Small intestine (tissue), 7 donors: ENCODE data around the gene CRHBP. TPM values are rescaled to one million over a fixed set of nuclear protein-coding genes. Genes with fewer than 3 reads are reported as not detected.

Experiments used
- DNase-seq, 2 donors: peaks; one replicate each; pipeline versions ENCODE4 v3.0.0 to v3.0.0-alpha.2; 2013
- FAIRE-seq: peaks from 2 replicates; lab custom pipeline; 2012; peaks lifted over from hg19 to GRCh38; lab: Jason Lieb, UNC
- H3K27ac ChIP-seq, 3 donors: one replicate each; pipeline ENCODE4 v1.5.1; 2013; ENCODE audit warnings: low read length in 2 of 3, mild to moderate bottlenecking in 2 of 3, control low read depth in 1 of 3, inconsistent platforms in 1 of 3, low read depth in 1 of 3, moderate library complexity in 1 of 3
- H3K27me3 ChIP-seq, 3 donors: one replicate each; pipeline ENCODE4 v1.6.1; 2013; ENCODE audit warnings: low read length in 3 of 3, inconsistent platforms in 1 of 3; ENCODE audit not compliant: control insufficient read depth in 3 of 3, insufficient read depth in 3 of 3
- H3K36me3 ChIP-seq, 3 donors: one replicate each; pipeline ENCODE4 v1.6.1; 2013; ENCODE audit warnings: low read length in 3 of 3, inconsistent platforms in 1 of 3, low read depth in 1 of 3, mild to moderate bottlenecking in 1 of 3, moderate library complexity in 1 of 3; ENCODE audit not compliant: control insufficient read depth in 3 of 3, insufficient read depth in 2 of 3
- H3K4me1 ChIP-seq, 3 donors: one replicate each; pipeline ENCODE4 v1.6.1; 2013; ENCODE audit warnings: low read length in 2 of 3, inconsistent platforms in 1 of 3, low read depth in 1 of 3, mild to moderate bottlenecking in 1 of 3, moderate library complexity in 1 of 3; ENCODE audit not compliant: control insufficient read depth in 3 of 3, insufficient read depth in 2 of 3
- H3K4me3 ChIP-seq, 3 donors: one replicate each; pipeline ENCODE4 v1.5.1; 2013; ENCODE audit warnings: low read length in 3 of 3, control low read depth in 1 of 3, inconsistent platforms in 1 of 3, low read depth in 1 of 3, mild to moderate bottlenecking in 1 of 3, moderate library complexity in 1 of 3
- H3K9me3 ChIP-seq, 2 donors: one replicate each; pipeline ENCODE4 v1.6.1; 2013; ENCODE audit warnings: low read depth in 1 of 2, low read length in 1 of 2; ENCODE audit not compliant: control insufficient read depth in 2 of 2, insufficient read depth in 1 of 2
- WGBS, 3 donors: extraction: QIAGEN DNeasy Blood & Tissue Kit; methylation state at CpG; one replicate each; pipeline ENCODE4 v1.1.7; 2013; 5-methylcytosine and 5-hydroxymethylcytosine counted together
- polyA plus RNA-seq, 4 donors: library from polyadenylated mRNA; stranded (reverse) in 3 of 4; unstranded in 1 of 4; fragments of 200-250 nt in 3 of 4; fragments of 120-200 nt in 1 of 4; gene quantifications; one replicate each; pipeline versions ENCODE4 v1.2.1 to v1.2.3, GENCODE V29; 2013
- donor health status: healthy with polysubstance abuse.
- donor health status: control.
- donor health status: control.
- donor health status: Bipolar disorder and iron deficiency.
- donor health status: healthy.

CRHBP gene
- polyA plus RNA-seq, 4 donors = 0.19 to 1.1 (median 0.78) TPM; not detected in 1

DNA sequence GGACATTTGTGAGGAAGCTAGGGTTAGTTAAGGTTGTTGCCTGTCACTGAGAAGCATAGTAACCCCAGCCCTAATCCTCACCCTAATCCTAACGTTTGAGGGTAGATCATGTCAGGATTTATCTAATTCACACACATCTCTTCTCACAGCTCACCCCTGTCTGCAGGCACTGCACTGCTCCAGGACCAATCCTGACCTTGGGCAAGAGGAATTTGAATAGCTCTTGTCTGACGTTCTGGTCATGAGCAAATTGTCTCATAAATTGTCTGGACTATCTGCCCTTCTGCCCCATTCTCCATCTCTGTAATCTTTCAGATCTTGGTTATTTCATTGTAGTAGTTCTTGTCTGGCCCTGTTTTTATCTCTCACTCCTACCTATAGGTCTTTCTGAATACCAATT lies 18.7 kb downstream of the CRHBP start:
- no peak overlapping the region for H3K4me3 ChIP-seq
- H3K36me3 ChIP-seq = no peaks in the 10 kb centered on the region
- H3K9me3 ChIP-seq = no peaks in the 10 kb centered on the region
- DNase-seq (peak in 1 of 2 donors; percentile 18), FAIRE-seq (no peak)
- H3K27me3 ChIP-seq = peaks cover 0 to 2% (median 0%) of the 10 kb centered on the region in 3 donors
- 13 to 34% (median 14%) methylated on average over 2 of the region's 2 CpGs for WGBS, 3 donors
- H3K4me1 ChIP-seq = no peaks in the 10 kb centered on the region
- no peak overlapping the region for H3K27ac ChIP-seq

- no peaks in the 10 kb centered on the region for H3K4me1 ChIP-seq
- FAIRE-seq = no peak
- WGBS, 3 donors = 33 to 62% (median 33%) methylated on average over 2 of the region's 2 CpGs
Measured at GRCh38 chr5:76972689-76973088, 19.8 kb downstream of the CRHBP start.

DNA sequence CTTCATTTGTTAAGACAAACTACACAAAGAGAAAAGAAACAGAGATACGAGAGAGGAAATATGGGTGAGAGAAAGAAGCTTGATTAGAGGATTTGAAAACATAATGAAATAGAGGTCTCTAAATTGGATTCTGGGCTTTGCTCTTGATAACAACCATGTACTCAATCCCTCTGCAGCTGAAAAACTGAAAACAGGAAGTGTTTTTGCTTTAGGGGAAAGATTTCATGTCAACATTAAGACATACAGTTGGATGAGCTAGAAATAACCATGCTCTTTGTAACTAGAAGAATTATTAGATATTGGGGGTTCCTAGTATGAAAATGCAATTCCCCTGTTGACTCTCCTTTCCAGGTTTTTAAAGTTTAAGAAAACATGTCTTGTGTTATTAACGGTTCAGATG lies 21.9 kb downstream of the CRHBP start:
- FAIRE-seq (no peak), DNase-seq (no peak)
- H3K27ac ChIP-seq = no peak overlapping the region

More at GRCh38 chr5:76972689-76973088, 19.8 kb downstream of the CRHBP start:
- peak; percentile 4 to 49 for DNase-seq
- peaks cover 0 to 2% (median 0%) of the 10 kb centered on the region in 3 donors for H3K27me3 ChIP-seq
- no peaks in the 10 kb centered on the region for H3K36me3 ChIP-seq
- H3K4me3 ChIP-seq = no peak overlapping the region
- no peaks in the 10 kb centered on the region for H3K9me3 ChIP-seq
- no peak overlapping the region for H3K27ac ChIP-seq

DNA sequence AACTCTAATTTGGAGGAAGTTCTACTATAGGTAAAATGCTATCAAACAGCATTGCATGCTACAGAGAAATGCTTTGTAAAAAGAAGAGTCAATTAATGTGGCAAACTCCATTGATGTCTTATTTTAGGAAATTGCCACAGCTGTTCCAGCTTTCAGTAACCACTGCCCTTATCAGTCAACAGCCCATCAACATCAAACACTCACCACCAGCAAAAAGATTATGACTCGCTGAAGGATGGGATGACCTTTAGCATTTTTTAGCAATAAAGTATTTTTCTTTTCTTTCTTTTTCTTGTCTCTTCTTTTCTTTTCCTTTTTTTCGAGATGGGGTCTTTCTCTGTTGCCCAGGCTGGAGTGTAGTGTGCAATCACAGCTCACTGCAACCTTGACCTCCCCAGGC lies 26.0 kb downstream of the CRHBP start:
- 39 to 68% (median 43%) methylated on average over 2 of the region's 2 CpGs for WGBS, 3 donors
- no peaks in the 10 kb centered on the region for H3K36me3 ChIP-seq

More for the DNA sequence above, 21.9 kb downstream of the CRHBP start:
- 71 to 82% (median 76%) methylated on average over 2 of the region's 2 CpGs for WGBS, 3 donors
- H3K27me3 ChIP-seq = no peaks in the 10 kb centered on the region
- no peak overlapping the region for H3K4me3 ChIP-seq
- H3K4me1 ChIP-seq = no peaks in the 10 kb centered on the region
- H3K36me3 ChIP-seq = no peaks in the 10 kb centered on the region
- H3K9me3 ChIP-seq = no peaks in the 10 kb centered on the region

DNA sequence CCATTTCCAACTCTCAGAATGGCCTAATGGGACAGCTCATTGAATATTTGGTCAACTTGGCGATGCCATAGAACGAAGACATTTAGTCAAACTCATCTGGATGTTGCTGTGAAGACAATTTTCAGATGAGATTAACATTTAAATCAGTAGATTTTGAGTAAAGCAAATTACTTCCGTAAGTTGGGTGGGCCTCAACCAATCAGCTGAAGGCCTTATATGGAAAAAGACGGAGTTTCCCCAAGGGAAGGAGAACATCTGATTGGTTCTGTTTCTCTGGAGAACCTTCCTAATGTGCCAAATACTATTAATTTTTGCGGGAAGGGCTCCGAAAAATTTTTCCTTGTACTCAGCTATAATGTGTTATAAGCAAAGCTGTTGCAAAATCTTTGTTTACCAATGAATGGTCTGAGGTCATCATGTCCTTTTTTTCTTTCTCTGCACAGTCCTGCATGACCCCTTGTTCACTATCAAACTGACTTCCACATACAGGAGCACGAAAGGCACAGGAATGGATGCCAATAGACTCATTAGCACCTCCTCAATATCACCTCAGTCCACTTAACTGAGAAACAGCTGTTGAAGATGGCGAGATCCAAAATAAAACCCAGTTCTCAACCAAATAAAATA lies 27.8 kb downstream of the CRHBP start:
- FAIRE-seq = no peak

More for the DNA sequence above, 26.0 kb downstream of the CRHBP start:
- no peak overlapping the region for H3K4me3 ChIP-seq
- H3K9me3 ChIP-seq = no peaks in the 10 kb centered on the region
- H3K4me1 ChIP-seq = no peaks in the 10 kb centered on the region
- no peak for DNase-seq
- FAIRE-seq = no peak
- H3K27me3 ChIP-seq = no peaks in the 10 kb centered on the region
- H3K27ac ChIP-seq = no peak overlapping the region

DNA sequence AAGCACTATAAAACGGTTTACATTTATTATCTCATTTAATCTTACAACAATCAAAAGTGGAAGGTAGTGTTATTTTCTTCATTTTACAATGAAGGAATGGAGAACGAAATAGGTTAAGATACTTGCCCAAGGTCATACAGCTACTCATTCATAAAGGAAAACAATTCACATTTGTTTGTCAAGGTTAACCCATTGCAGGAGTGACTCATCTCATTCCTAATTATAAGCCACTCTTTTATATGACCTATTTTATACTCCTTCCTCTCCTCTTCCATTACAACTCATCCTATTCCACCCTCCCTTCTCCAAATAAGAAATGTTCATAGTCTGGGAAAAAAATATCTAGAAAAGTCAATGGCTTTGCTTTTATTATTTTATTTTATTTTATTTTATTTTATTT lies 29.6 kb downstream of the CRHBP start:
- 43 to 68% (median 45%) methylated on average over 2 of the region's 2 CpGs for WGBS, 3 donors

More for the DNA sequence above, 27.8 kb downstream of the CRHBP start:
- Histone ChIP-seq H3K27ac (no peak overlapping the region), H3K4me3 (no peak overlapping the region), H3K36me3 (no peaks in the 10 kb centered on the region), H3K27me3 (no peaks in the 10 kb centered on the region), H3K4me1 (no peaks in the 10 kb centered on the region), H3K9me3 (no peaks in the 10 kb centered on the region)
- DNase-seq = no peak
- WGBS, 3 donors = 68 to 81% (median 77%) methylated on average over 8 of the region's 8 CpGs

GRCh38 chr5:76983468-76983867 lies 30.6 kb downstream of the CRHBP start:
- no peak for FAIRE-seq
- DNase-seq = no peak
- Histone ChIP-seq H3K27ac (no peak overlapping the region), H3K27me3 (no peaks in the 10 kb centered on the region), H3K4me1 (no peaks in the 10 kb centered on the region), H3K36me3 (no peaks in the 10 kb centered on the region), H3K9me3 (no peaks in the 10 kb centered on the region), H3K4me3 (no peak overlapping the region)
- 37 to 73% (median 54%) methylated on average over 3 of the region's 3 CpGs for WGBS, 3 donors

More for the DNA sequence above, 29.6 kb downstream of the CRHBP start:
- no peaks in the 10 kb centered on the region for H3K36me3 ChIP-seq
- H3K9me3 ChIP-seq = no peaks in the 10 kb centered on the region
- H3K4me1 ChIP-seq = no peaks in the 10 kb centered on the region
- FAIRE-seq = no peak
- DNase-seq = no peak
- no peak overlapping the region for H3K4me3 ChIP-seq
- H3K27me3 ChIP-seq = no peaks in the 10 kb centered on the region
- no peak overlapping the region for H3K27ac ChIP-seq

DNA sequence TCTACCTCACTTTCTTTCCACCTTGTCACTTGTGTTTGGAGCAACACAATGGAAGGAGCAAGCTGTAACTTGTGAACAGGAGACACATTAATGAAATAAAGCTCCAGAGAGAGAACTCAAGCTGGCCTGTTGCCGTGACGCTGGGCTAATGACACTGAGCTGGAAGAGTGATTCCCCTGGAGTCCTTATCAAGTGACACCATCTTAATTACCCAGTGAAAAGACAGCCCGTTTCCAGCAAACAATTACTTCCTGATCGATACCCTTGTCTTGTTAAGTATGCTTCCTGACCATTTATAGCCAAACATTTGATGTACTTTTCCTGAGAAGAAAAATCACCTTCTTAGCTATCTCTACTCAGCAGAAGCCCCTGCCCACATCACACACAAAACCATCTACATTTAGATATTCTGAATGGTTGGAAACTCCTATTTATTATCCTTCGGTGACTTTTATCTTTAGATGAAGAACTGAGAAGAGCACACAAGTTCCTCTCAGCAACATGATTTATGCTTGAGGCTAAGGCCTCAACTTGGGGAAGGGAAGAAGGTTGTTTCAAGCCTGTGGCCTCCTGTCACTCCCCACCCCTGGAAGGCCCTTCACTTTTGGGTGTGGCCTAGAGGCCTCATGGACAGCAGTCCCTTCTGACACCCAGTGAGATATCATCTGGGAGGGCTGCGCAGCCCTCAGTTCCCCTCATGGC lies 34.1 kb downstream of the CRHBP start:
- no peak for DNase-seq
- no peaks in the 10 kb centered on the region for H3K36me3 ChIP-seq
- no peaks in the 10 kb centered on the region for H3K4me1 ChIP-seq
- FAIRE-seq = no peak
- H3K27ac ChIP-seq = no peak overlapping the region
- no peaks in the 10 kb centered on the region for H3K27me3 ChIP-seq
- H3K4me3 ChIP-seq = no peak overlapping the region
- 36 to 53% (median 40%) methylated on average over 6 of the region's 6 CpGs for WGBS, 3 donors
- H3K9me3 ChIP-seq = no peaks in the 10 kb centered on the region
